Measurements from ENCODE around the gene ALDH3A1.
A peak's percentile ranks its signal among the peaks of the same experiment; 100 is the strongest.
"Not testable (repeated sequence)": the region's sequence is repeated elsewhere in the genome, so short reads cannot be mapped to it uniquely, and the experiment has no call there.

The ALDH3A1 gene

DNA sequence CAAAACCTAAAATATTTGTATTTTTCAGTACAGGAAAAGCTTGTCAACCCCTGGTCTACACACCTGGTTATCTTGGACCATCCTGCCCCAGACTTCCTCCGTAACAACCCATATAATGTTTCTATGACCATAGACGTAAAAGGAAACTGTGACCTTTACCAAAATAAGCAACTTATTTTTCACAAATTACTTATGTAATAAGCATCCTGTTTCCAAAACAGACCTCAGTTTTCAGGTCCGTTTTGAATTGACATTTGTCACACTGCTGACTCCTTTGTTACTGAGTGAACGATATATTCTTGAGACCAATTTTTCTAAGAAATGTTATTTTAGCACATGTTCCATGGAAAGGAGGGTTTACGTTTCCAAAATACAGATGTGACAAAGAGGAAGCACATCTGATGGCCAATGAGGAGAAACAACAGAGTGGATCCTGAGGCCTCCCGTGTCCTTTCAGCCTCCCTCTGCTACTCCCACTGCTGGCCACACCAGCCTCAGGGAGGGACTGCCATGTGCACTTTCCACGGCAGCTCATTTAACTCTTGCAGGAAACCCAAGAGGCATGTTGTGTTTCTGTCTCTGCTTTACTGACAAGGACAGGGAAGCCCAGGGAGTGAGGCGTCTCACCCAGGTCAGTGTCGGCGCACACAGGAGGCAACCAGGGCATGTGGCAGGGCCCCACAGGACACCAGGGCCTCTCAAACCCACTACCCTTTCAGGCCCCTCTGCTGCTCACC lies 20.1 kb upstream of the ALDH3A1 start:
- Mint-ChIP-seq H3K4me3 (no peak overlapping the region), H3K4me1 (peaks cover 60% of the 10 kb centered on the region), H3K27ac (peak overlapping the region; percentile 34), H3K36me3 (peaks cover 7% of the 10 kb centered on the region), H3K9me3 (no peaks in the 10 kb centered on the region), H3K27me3 (peaks cover 4% of the 10 kb centered on the region)
- CTCF ChIA-PET, result interaction anchor here (0.6 to 2.8 kb wide), 3 partner anchors 9 to 256 kb away, joined by 3 to 29 read pairs (median 14); no protein-coding TSS in a partner anchor
- DNase-seq, result no peak

DNA sequence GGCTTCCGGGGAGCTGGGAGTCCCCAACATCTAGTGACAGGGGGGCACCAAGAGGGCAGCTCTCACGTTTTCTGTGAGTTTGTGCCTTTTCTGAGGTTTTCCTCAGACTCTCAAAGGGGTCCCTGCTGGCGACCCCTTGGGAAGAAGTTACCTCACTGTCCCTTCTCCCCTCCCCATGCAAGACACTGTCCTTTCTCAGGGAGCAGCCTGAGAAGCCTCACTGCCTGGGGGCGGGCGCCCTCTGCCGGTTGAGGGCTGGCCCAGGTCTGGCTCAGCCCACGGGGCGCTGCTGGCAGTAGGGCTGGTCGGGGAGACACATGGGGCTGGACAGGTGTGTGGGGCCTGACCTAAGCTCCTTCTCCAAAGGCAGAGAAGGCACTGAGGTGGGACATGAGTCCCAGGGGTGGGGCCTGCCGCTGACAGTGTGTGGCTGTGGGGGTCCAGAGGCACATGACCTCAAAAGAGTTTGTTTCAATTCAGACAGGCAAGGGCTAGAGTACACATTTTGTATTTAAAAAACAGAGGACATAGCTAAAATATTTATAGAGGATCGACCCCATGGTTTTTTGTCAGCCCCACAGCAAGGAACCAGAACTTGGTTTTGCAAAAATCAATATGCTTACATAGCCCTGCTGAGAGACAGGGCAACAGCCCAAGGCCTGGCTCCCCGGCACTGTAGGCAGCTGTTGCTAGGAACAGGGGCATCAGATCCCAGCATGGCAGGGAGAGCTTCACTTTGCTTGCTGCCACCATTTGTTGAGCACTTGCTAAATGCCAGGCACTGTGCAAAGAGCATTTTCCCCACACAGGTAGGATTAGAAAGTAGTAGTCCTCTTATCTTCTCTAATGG lies 18.5 kb upstream of the ALDH3A1 start:
- Mint-ChIP-seq H3K4me3 (no peak overlapping the region), H3K27me3 (peaks cover 19% of the 10 kb centered on the region), H3K9me3 (no peaks in the 10 kb centered on the region), H3K4me1 (peaks cover 47% of the 10 kb centered on the region), H3K27ac (peak overlapping the region; percentile 67), H3K36me3 (no peaks in the 10 kb centered on the region)
- CTCF ChIA-PET, result interaction anchor here (0.6 to 5.6 kb wide), 20 partner anchors 8 to 428 kb away, joined by 3 to 46 read pairs (median 4); partner anchors contain the start of gene B9D1
- DNase-seq, result peak; percentile 83

DNA sequence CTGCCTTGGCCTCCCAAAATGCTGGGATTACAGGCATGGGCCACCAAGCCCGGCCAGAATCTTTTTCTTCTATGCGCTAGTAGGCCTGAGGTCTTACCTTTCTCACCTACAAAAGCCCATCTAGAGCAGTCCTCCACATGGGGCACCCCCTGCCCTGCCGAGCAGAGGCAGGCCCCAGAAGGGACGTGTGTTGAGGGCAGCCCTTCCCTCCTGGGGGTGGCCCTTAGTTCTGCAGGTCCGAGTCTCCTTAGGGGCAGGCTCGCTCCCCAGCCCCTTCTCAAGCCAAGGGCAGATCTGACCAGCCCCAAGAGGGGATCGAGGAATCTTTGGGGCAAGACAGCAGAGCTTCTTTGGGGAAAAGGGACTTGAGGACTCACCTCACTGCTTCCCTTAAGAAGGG lies 17.9 kb upstream of the ALDH3A1 start:
- Mint-ChIP-seq H3K9me3 (no peaks in the 10 kb centered on the region), H3K27ac (no peak overlapping the region), H3K4me1 (peaks cover 41% of the 10 kb centered on the region), H3K36me3 (no peaks in the 10 kb centered on the region), H3K4me3 (no peak overlapping the region), H3K27me3 (peaks cover 20% of the 10 kb centered on the region)
- DNase-seq, result no peak
- CTCF ChIA-PET, result interaction anchor here (0.7 to 5.6 kb wide), 16 partner anchors 8 to 427 kb away, joined by 3 to 46 read pairs (median 4); partner anchors contain the start of gene B9D1

DNA sequence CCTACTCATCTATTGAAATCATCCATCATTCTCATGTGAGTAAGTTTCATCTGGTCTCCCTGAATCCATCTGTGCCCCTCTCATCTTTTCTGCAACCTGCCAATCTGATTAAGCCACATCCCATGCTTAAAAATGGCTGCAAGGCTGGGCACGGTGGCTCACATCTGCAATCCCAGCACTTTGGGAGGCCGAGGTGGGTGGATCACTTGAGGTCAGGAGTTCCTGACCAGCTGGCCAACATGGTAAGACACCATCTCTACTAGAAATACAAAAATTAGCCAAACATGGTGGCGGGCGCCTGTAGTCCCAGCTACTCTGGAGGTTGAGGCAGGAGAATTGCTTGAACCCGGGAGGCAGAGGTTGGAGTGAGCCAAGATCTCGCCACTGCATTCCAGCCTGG lies 15.9 kb upstream of the ALDH3A1 start:
- not testable (repeated sequence) for H3K36me3 Mint-ChIP-seq, H3K9me3 Mint-ChIP-seq, H3K27ac Mint-ChIP-seq, H3K4me3 Mint-ChIP-seq, DNase-seq
- peaks cover 24% of the 10 kb centered on the region for H3K4me1 Mint-ChIP-seq
- H3K27me3 Mint-ChIP-seq, result peaks cover 38% of the 10 kb centered on the region
- CTCF ChIA-PET, result interaction anchor here (0.8 to 5.6 kb wide), 10 partner anchors 8 to 401 kb away, joined by 3 to 46 read pairs (median 19); partner anchors contain the start of gene B9D1

DNA sequence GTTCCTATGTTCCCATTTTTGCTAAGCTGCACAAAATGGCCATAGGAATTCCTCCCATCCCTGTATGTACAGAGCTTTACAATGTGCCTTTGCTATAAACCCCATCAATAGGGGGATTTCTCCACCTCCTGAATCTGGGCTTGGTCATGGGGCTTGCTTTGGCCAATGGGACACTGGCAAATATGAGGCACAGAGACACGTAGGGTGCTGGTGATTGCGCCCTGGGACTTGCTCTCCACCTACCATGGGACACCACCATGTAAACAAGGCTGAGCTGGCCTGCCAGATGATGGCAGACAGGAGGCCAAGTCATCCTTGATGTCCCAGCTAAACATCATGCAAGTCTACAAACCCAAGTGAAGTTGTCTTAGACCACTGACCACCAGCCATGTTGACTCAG lies 15.3 kb upstream of the ALDH3A1 start:
- H3K4me1 Mint-ChIP-seq, result peaks cover 21% of the 10 kb centered on the region
- CTCF ChIA-PET, result interaction anchor here (0.8 to 5.6 kb wide), 13 partner anchors 8 to 401 kb away, joined by 3 to 46 read pairs (median 8); partner anchors contain the start of genes ALDH3A2 and B9D1
- no peak overlapping the region for H3K27ac Mint-ChIP-seq
- no peak overlapping the region for H3K4me3 Mint-ChIP-seq
- peaks cover 38% of the 10 kb centered on the region for H3K27me3 Mint-ChIP-seq
- H3K36me3 Mint-ChIP-seq, result no peaks in the 10 kb centered on the region
- no peak for DNase-seq
- no peaks in the 10 kb centered on the region for H3K9me3 Mint-ChIP-seq

DNA sequence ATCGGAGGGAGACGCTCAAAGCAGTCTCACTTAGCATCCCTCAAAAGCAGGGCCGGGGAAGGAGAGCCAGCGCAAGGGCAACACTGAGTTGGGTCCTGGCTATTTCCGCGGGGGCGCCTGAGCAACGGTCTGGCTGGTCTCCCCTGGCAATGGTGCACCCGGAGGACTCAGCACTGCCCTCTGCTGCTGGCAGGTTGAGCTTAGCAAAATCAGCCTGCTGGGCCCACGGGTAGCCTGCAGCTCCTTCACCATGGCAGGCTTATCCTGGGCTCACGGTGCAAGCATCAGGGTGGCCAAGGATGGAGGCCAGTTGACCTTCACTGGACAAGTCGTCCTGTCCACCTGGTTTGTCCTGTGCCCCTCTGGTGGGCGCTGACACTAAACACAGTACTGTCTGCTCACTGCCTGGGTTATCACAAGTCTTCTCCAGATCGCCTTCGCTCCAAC lies 14.4 kb upstream of the ALDH3A1 start:
- H3K4me3 Mint-ChIP-seq, result no peak overlapping the region
- peaks cover 12% of the 10 kb centered on the region for H3K4me1 Mint-ChIP-seq
- no peak overlapping the region for H3K27ac Mint-ChIP-seq
- H3K27me3 Mint-ChIP-seq, result peaks cover 38% of the 10 kb centered on the region
- H3K36me3 Mint-ChIP-seq, result no peaks in the 10 kb centered on the region
- CTCF ChIA-PET, result interaction anchor here (0.7 to 5.6 kb wide), 20 partner anchors 9 to 400 kb away, joined by 3 to 46 read pairs (median 4); partner anchors contain the start of genes ALDH3A2 and B9D1
- peak; percentile 81 for DNase-seq
- no peaks in the 10 kb centered on the region for H3K9me3 Mint-ChIP-seq

DNA sequence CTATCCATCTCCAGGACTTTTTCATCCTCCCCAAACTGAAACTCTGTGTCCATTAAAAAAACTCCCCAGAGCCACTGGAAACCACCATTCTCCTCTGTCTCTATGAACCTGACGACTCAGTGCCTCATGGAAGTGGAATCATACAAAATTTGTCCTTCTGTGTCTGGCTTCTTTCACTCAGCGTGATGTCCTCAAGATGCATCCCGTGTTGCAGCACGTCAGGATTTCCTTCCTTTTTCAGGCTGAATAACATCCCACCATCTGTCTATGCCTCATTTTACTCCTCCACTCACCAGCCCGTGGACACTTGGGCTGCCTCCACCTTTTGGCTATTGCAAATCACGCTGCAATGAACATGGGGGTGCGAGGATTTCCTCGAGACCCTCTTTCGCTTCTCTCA lies 12.6 kb upstream of the ALDH3A1 start:
- no peak for DNase-seq
- Mint-ChIP-seq H3K4me1 (peaks cover 2% of the 10 kb centered on the region), H3K4me3 (no peak overlapping the region), H3K36me3 (no peaks in the 10 kb centered on the region), H3K27ac (no peak overlapping the region), H3K27me3 (peaks cover 43% of the 10 kb centered on the region), H3K9me3 (no peaks in the 10 kb centered on the region)
- CTCF ChIA-PET, result interaction anchor here (0.7 to 4.7 kb wide), 7 partner anchors 11 to 372 kb away, joined by 3 to 46 read pairs (median 3); no protein-coding TSS in a partner anchor

DNA sequence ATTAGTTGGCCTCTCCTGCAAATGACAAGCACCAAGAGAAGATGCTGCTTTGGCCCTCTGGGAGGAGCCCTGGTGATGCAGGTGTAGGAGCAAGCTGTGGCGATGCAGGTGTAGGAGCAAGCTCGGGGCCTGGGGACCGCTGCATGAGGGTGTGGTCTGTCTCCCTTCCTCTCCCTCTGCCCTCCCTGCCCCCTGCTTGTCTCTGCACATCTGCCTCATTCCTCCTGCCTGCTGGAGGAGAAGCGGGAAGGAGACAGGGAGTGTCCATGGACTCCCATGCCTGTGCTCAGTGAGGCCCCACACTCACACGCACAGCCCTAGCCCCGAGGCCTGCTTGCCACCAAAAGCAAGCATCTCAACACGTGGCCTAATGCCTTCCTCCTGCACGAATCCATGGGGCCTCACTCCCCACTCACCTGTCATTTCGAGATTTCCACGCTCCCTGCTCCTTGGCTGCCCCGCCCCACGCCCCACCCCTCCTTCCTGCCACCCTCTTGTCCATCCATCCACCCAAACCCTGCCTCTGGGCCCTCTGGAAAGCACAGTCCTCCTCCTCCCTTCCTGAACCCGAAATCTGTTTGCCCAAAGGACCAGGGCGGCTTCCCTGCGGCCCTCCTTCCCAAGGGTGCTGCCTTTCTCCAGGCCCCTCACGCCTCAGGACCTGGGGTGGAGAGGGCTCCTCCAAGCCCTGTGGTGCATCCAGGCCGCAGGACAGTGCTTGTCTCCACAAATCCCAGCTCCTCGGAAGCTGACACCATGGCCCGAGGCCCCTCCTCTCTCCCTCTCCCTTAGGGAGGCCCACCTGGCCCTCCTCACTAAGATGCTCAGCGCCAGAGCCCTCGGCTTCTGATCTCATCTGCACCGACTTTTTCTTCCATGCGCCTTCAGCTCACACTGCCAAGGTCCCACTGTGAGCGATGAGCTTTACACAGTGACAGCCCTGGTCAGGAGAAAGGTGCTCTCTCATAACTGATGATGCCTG lies 11.8 kb upstream of the ALDH3A1 start:
- Mint-ChIP-seq H3K9me3 (no peaks in the 10 kb centered on the region), H3K27ac (no peak overlapping the region), H3K4me3 (no peak overlapping the region), H3K27me3 (peaks cover 48% of the 10 kb centered on the region), H3K4me1 (peaks cover 2% of the 10 kb centered on the region), H3K36me3 (no peaks in the 10 kb centered on the region)
- DNase-seq, result no peak
- CTCF ChIA-PET, result interaction anchor here (0.6 to 4.7 kb wide), 8 partner anchors 12 to 371 kb away, joined by 3 to 46 read pairs (median 3); no protein-coding TSS in a partner anchor

DNA sequence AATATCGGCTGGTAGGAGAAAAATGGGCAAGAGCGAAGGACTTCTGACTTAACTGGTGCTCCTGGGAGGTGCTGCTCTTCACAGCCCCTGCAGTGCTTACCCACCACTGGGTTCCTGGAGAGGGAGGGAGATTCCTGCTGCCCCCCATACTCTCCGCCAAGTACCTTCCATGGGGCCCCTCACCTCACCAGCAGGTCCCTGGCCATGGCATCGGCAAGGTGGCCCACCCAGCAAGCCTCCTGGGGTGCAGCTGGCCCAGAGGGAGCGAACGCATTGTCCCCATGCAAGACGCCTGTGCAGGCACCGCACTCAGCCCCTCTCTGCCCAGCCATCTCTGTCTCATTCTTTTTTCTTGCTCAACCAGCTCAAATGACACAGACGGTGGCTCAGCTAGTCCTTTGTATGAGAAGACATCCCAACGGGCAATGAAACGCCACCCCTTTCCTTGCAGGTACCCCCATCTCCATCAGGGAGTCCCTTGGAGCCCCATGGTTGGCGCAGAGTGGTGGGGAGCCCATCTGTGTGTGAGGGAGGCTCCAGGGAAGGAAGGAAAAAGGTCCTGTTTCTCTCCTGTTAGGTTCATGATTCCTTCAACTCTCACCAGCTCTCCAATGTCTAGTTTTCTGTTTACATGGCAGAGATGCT lies 9.6 kb upstream of the ALDH3A1 start:
- Mint-ChIP-seq H3K36me3 (no peaks in the 10 kb centered on the region), H3K27me3 (peaks cover 48% of the 10 kb centered on the region), H3K27ac (no peak overlapping the region), H3K4me1 (peaks cover 2% of the 10 kb centered on the region), H3K4me3 (no peak overlapping the region), H3K9me3 (no peaks in the 10 kb centered on the region)
- no peak for DNase-seq
- CTCF ChIA-PET, result interaction anchor here (1.5 to 2.2 kb wide), 2 partner anchors 9 to 13 kb away, joined by 5 to 8 read pairs; no protein-coding TSS in a partner anchor

DNA sequence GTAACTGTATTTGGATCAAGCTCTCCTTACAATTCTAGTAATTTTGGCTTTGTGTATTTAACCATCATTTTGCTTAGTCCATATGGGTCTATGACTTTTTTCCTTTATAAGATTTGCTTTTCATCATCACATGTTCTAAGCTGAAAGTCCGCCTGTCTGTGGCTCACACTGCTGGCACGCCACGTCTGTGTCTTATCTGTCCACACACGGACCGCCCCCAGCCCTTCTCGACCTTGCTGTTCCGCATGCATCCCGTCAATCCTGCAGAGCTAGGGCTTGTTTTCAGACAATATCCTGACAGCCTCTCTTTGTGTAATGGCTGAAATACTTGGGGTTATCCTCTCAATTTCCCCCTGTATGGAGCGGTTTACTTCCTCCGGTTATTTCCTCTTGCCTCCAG lies 8.4 kb upstream of the ALDH3A1 start:
- Mint-ChIP-seq H3K36me3 (no peaks in the 10 kb centered on the region), H3K4me1 (no peaks in the 10 kb centered on the region), H3K27ac (no peak overlapping the region), H3K27me3 (peaks cover 48% of the 10 kb centered on the region), H3K4me3 (no peak overlapping the region), H3K9me3 (no peaks in the 10 kb centered on the region)
- DNase-seq, result no peak
- CTCF ChIA-PET, result interaction anchor here (1.3 to 5.5 kb wide), 4 partner anchors 8 to 244 kb away, joined by 3 to 46 read pairs (median 6); no protein-coding TSS in a partner anchor

DNA sequence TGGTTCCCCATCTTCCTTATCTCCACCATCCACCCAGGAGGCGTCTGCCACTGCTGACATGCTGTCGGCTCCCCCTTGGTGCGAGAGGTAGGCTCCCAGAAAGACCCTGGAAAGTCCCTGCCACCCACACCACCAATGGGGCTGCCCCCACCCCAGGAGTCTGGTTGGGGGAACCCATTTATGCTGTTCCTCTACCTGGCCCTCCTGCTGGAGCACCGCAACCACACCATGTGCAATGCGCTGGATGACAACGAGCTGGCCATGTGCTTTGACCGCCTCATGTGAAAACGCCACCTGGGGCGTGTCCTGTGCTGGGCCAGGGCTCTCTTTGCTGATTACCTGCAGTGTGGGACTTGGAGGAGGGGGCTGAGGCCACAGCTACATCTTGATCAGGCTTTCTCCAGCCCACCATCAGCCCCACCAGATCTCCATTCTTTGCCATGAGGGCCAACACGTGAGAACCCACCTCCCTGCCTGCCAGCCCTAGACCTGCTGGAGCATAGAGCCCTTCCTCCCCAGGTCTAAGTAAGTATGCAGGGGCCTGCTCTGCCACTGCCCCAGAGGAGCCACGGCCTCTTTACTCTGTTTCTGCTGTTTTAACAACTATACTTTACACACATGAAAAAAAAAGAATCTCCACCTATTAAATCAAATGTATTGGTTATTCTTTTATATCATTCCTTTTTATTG lies 7.9 kb upstream of the ALDH3A1 start:
- Mint-ChIP-seq H3K9me3 (no peaks in the 10 kb centered on the region), H3K36me3 (no peaks in the 10 kb centered on the region), H3K27ac (no peak overlapping the region), H3K4me3 (no peak overlapping the region), H3K27me3 (peaks cover 49% of the 10 kb centered on the region), H3K4me1 (no peaks in the 10 kb centered on the region)
- no peak for DNase-seq
- CTCF ChIA-PET, result interaction anchor here (0.8 to 5.5 kb wide), 3 partner anchors 8 to 244 kb away, joined by 3 to 46 read pairs (median 3); no protein-coding TSS in a partner anchor

DNA sequence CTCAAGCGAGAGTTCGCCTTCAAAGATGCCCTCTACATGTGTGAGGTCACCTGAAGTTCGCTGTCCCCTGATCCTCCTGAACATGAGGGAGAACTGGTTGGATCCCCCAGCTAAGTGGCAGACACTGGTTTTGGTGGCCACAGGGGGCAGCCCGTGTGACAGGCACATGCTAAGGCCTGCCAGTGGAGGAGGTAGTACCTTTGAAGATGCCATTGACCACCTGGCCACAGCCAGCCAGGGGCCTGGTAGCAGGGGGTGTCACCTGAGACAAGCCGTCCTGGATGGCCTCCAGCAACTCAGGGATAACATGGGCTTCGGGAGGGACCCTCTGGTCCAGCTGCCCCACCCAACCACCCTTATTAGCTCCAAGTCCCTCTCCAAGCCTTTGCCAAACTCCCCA lies 7.3 kb upstream of the ALDH3A1 start:
- Mint-ChIP-seq H3K27me3 (peaks cover 50% of the 10 kb centered on the region), H3K4me3 (no peak overlapping the region), H3K36me3 (no peaks in the 10 kb centered on the region), H3K4me1 (no peaks in the 10 kb centered on the region), H3K9me3 (no peaks in the 10 kb centered on the region), H3K27ac (no peak overlapping the region)
- DNase-seq, result no peak
- CTCF ChIA-PET, result interaction anchor here (0.8 to 5.5 kb wide), 3 partner anchors 9 to 12 kb away, joined by 3 to 46 read pairs (median 6); no protein-coding TSS in a partner anchor
